Left renal pelvis (tissue), 4 donors: ENCODE measurements around the gene ABCC2. TPM values are rescaled to one million over a fixed set of nuclear protein-coding genes. Genes with fewer than 3 reads are reported as not detected.
A peak's percentile ranks its signal among the peaks of the same experiment; 100 is the strongest.
"Not testable (repeated sequence)": the region's sequence is repeated elsewhere in the genome, so short reads cannot be mapped to it uniquely, and the experiment has no call there.

ENCODE experiments used
- DNase-seq, 4 donors: peaks; one replicate each; pipeline ENCODE4 v3.0.0-alpha.2; 2013; ENCODE audit warnings: low read depth in 4 of 4, low spot score in 3 of 4
- polyA plus RNA-seq, 4 donors: library from polyadenylated mRNA; unstranded; fragments of 120-200 nt; gene quantifications; one replicate each; pipeline ENCODE4 v1.2.1, GENCODE V29; 2013; ENCODE audit not compliant: insufficient read length in 4 of 4

Gene ABCC2
- polyA plus RNA-seq, 4 donors = 1.00 to 12.9 (median 8.0) TPM

DNA sequence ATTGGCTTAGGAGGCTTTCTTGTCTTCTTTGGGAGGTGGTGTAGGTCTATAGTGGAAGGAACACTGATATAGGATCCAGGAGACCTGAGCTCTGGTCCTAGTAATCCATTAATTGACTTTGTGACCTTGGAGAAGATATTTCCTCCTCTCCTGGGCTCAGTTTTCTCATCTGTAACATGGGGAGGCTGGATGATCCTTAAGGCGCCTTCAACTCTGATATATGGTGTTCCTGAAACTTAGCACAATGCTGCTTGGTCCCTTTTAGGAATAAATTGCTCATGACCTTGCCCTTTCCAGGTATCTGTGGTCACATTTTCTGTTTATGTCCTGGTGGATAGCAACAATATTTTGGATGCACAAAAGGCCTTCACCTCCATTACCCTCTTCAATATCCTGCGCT lies 25.3 kb downstream of the ABCC2 start:
- no peak for DNase-seq

DNA sequence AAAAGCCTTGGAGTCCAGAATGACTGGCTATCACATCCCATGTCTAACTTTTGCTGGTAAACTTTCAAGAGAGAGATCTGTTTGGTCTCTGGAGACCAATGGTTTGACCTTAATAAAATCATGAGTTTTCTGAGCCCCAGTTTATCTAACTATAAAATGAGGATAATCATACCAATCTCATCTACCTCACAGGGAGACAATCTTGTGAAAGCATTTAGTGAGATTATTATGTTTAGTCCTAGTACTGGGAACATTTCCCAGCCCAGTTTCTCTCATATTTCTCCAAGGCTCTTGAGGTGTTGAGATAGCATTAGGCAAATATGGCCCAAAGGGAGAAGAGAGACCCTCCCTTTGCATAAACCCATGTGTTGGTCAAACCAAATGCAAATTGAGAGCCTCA lies 25.8 kb downstream of the ABCC2 start:
- no peak for DNase-seq

GRCh38 chr10:99809481-99809880 lies 27.0 kb downstream of the ABCC2 start:
- no peak for DNase-seq

- no peak for DNase-seq
Observed at GRCh38 chr10:99809931-99810615, 27.6 kb downstream of the ABCC2 start.

DNA sequence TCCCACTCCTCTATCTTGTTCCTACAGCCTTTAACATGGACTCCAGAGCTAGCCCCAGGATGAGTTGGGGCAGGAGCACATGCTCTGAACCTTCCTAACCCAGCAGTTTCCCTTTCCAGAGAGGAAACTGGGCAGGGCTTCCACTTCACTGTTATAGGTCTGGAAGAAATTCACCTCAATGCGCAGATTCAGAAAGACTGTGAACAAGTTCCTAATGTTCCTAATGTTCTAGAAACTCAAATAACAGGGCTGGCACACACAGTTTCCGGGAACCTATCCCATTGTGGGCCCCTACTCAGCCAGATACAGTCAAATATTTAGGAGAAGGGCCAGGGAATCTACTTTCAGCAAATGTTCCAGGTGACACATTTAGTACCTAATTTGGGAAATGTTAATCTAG lies 29.7 kb downstream of the ABCC2 start:
- no peak for DNase-seq

DNA sequence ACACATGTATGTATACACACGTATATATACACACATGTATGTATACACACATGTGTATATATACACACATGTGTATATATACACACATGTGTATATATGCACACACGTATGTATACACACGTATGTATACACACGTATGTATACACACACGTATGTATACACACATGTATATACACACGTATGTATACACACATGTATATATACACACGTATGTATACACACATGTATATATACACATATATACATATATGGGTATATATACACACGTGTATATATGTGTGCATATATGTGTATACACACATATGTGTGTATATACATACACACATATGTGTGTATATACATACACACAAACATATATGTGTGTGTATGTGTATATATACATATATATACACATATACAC lies 31.7 kb downstream of the ABCC2 start:
- DNase-seq = no peak

GRCh38 chr10:99815621-99816020 lies 33.2 kb downstream of the ABCC2 start:
- DNase-seq = no peak

GRCh38 chr10:99827936-99828335 lies 45.5 kb downstream of the ABCC2 start:
- no peak for DNase-seq

- DNase-seq = no peak
Observed at GRCh38 chr10:99828464-99828863, 46.0 kb downstream of the ABCC2 start.

DNA sequence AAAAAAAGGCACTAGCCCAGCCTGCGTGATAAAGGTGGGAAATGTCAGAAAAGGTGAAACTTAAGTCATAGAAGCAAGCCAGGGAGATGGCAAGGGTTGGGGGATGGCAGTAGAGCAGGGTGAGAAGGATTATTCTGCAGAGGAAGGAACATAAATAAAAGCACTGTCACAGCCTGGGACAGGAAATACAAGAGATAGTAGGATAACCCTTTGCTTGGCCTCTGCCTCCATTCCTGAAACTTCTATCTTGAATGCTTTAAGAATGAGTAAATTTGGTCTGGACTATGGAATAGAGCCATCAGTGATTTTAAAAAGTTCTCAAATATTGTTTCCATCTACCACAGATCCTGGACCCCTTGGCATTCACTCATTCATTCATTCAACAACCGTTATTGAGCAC lies 50.0 kb downstream of the ABCC2 start:
- no peak for DNase-seq

GRCh38 chr10:99834410-99834809 lies 52.0 kb downstream of the ABCC2 start:
- no peak for DNase-seq

- DNase-seq = no peak
Observed at GRCh38 chr10:99835947-99836346, 53.5 kb downstream of the ABCC2 start.

DNA sequence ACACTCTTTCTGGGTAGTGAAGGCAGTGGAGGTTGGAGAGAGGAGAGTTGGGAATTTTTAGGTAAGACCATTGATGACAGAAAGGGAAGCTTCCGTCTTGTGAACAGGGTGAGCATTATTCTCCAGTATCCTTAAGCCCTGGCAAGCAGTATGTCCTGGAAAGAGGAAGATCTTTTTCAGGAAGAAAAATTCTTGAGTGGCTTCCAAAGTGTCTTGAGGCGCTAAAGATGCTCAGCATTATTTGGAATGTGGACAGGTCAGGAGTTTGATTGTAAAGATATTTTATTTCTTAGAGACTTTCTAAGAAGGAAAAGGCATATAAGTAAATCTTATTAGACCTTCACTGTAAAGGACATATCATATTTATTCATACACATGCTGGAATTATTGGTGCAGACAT lies 54.3 kb downstream of the ABCC2 start:
- no peak for DNase-seq

- not testable (repeated sequence) for DNase-seq
Observed at GRCh38 chr10:99840859-99841258, 58.4 kb downstream of the ABCC2 start.

DNA sequence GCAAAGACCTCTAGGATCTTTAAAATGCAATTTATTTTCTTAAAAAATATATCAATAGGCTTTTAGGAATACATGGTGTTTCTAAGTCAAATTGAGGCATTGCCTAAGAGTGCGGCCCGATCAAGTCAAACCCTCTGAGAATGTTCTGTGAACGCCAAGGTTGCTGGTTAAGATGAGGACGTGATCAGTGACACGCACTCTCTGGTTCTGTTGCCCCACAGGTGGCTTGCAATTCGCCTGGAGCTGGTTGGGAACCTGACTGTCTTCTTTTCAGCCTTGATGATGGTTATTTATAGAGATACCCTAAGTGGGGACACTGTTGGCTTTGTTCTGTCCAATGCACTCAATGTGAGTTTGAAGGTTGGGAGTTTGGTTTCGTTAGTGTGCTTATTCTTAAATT lies 59.3 kb downstream of the ABCC2 start:
- no peak for DNase-seq

- no peak for DNase-seq
Observed at GRCh38 chr10:99843310-99843709, 60.9 kb downstream of the ABCC2 start.

- no peak for DNase-seq
Observed at GRCh38 chr10:99844433-99844955, 62.1 kb downstream of the ABCC2 start.

- DNase-seq = peak; percentile 68 to 80 (median 76)
Observed at GRCh38 chr10:99845837-99846382, 63.5 kb downstream of the ABCC2 start.

DNA sequence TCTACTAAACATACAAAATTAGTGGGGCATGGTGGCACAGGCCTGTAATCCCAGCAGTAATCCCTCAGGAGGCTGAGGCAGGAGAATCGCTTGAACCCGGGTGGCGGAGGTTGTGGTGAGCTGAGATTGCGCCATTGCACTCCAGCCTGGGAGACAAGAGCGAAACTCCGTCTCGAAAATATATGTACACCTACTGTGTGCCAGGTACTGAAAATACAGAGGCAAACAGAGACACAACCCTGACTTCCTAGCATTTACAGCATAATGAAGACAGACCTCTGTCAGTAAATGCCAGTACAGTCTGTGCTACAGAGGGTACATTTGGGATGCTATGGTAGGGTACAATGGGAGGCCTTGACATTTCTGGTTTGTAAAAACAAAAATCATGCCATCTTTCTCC lies 66.6 kb downstream of the ABCC2 start:
- DNase-seq = no peak

DNA sequence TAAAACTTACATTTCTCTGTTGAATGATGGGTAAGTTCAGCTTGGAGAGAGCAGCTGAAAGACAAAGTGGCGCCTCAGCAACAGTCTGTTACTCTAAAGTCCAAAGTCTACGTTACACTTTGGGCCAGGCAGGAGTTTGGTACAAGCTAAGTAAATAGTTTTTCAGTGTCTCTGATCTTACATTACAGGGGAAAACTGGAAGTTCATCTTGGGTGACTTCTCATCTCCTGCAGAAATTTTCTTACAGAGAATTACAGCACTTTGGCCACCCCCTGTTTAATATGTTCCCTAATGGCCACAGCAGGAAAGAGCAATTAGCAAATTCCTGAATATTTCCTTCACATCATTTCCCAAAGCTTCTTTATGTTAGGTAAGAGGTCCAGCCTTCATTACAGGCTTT lies 67.1 kb downstream of the ABCC2 start:
- DNase-seq = no peak

GRCh38 chr10:99850021-99850766 lies 67.8 kb downstream of the ABCC2 start:
- DNase-seq = no peak
